ENCODE results near the gene FBXO21. TPM values are rescaled to one million over a fixed set of nuclear protein-coding genes. Genes with fewer than 3 reads are reported as not detected.

The FBXO21 gene
- total and polyA plus RNA-seq, 8 donors: 31.3 to 52.4 (median 50.2) TPM

- no peak overlapping the region for H3K4me3 ChIP-seq
- H3K27ac ChIP-seq: no peak overlapping the region
- no peaks in the 10 kb centered on the region for H3K9me3 ChIP-seq
- TF ChIP-seq CTCF (IDR thresholded peaks at IDR 0.05): no peak
- H3K27me3 ChIP-seq: peaks cover 0 to 50% of the 10 kb centered on the region in 2 donors
- no peak for ATAC-seq
- intact Hi-C loops (cut with DNase I): no loop called here
- DNase-seq: no peak
- H3K4me1 ChIP-seq: no peaks in the 10 kb centered on the region
- no peaks in the 10 kb centered on the region for H3K36me3 ChIP-seq
Measured at GRCh38 chr12:117218149-117218548, 27.9 kb upstream of the FBXO21 start.

- no peak for TF ChIP-seq CTCF (IDR thresholded peaks at IDR 0.05)
- intact Hi-C loops (cut with DNase I): no loop called here
- H3K36me3 ChIP-seq: no peaks in the 10 kb centered on the region
- H3K9me3 ChIP-seq: no peaks in the 10 kb centered on the region
- no peak overlapping the region for H3K4me3 ChIP-seq
- peaks cover 0 to 50% of the 10 kb centered on the region in 2 donors for H3K27me3 ChIP-seq
- H3K27ac ChIP-seq: no peak overlapping the region
- no peak for DNase-seq
- H3K4me1 ChIP-seq: no peaks in the 10 kb centered on the region
- ATAC-seq: no peak
Measured at GRCh38 chr12:117216686-117217085, 26.4 kb upstream of the FBXO21 start.

GRCh38 chr12:117214797-117215196 lies 24.5 kb upstream of the FBXO21 start:
- intact Hi-C loops (cut with DNase I): no loop called here
- no peaks in the 10 kb centered on the region for H3K9me3 ChIP-seq
- ATAC-seq: no peak

GRCh38 chr12:117213295-117213808 lies 23.1 kb upstream of the FBXO21 start:
- Histone ChIP-seq H3K4me1 (no peaks in the 10 kb centered on the region), H3K36me3 (no peaks in the 10 kb centered on the region), H3K27ac (no peak overlapping the region), H3K9me3 (no peaks in the 10 kb centered on the region), H3K27me3 (peaks cover 0 to 31% of the 10 kb centered on the region in 2 donors), H3K4me3 (no peak overlapping the region)
- DNase-seq (no peak), ATAC-seq (no peak)
- intact Hi-C loops (cut with DNase I): no loop called here
- no peak for TF ChIP-seq CTCF (IDR thresholded peaks at IDR 0.05)

More at GRCh38 chr12:117214797-117215196, 24.5 kb upstream of the FBXO21 start:
- Histone ChIP-seq H3K4me3 (no peak overlapping the region), H3K4me1 (no peaks in the 10 kb centered on the region), H3K36me3 (no peaks in the 10 kb centered on the region), H3K27me3 (peaks cover 0 to 35% of the 10 kb centered on the region in 2 donors), H3K27ac (no peak overlapping the region)
- no peak for DNase-seq
- no peak for TF ChIP-seq CTCF (IDR thresholded peaks at IDR 0.05)

GRCh38 chr12:117212563-117213190 lies 22.4 kb upstream of the FBXO21 start:
- Histone ChIP-seq H3K36me3 (no peaks in the 10 kb centered on the region), H3K9me3 (no peaks in the 10 kb centered on the region), H3K27ac (no peak overlapping the region), H3K4me3 (no peak overlapping the region), H3K4me1 (no peaks in the 10 kb centered on the region), H3K27me3 (peaks cover 0 to 24% of the 10 kb centered on the region in 2 donors)
- DNase-seq: peak in 3 of 4 donors; percentile 50 to 87 (median 73)
- peak; percentile 98 for ATAC-seq
- TF ChIP-seq CTCF (IDR thresholded peaks at IDR 0.05): peak; percentile 79 to 85
- intact Hi-C loops (cut with DNase I): no loop called here
